8988T (cell line): ENCODE data around the gene ITGAV.

Source experiments
- DNase-seq: peaks from one replicate; pipeline ENCODE4 v3.0.0; 2011

ITGAV gene

GRCh38 chr2:186725783-186726182 is 135.9 kb downstream of the ITGAV start:
- DNase-seq: no peak

GRCh38 chr2:186726938-186727337 is 137.1 kb downstream of the ITGAV start:
- no peak for DNase-seq

- DNase-seq: no peak
Measured at GRCh38 chr2:186728631-186729030, 138.8 kb downstream of the ITGAV start.
